HepG2 (cell line): ENCODE data around the gene CNTRL.

ENCODE experiments used
- CEBPG ChIP-seq: IDR thresholded peaks from 2 replicates; pipeline ENCODE4 v1.6.1; 2016
- EP300 ChIP-seq, 3 experiments: sonication (generic) in 1 of 3; formaldehyde crosslinking in 1 of 3; IDR thresholded peaks; 2 replicates each; pipeline versions ENCODE4 v1.5.1 to v1.6.1; 2011 to 2020; ENCODE audit warnings: low read depth in 2 of 3, low read length in 2 of 3, borderline replicate concordance in 1 of 3, improper control_type of control experiment in 1 of 3, mild to moderate bottlenecking in 1 of 3, missing genetic modification reagents in 1 of 3, moderate library complexity in 1 of 3
- GTF3A ChIP-seq: sonication (generic); formaldehyde crosslinking; conservative IDR thresholded peaks from 2 replicates; pipeline ENCODE4 v1.4.0; 2020; ENCODE audit warnings: mild to moderate bottlenecking, missing genetic modification reagents
- HES4 ChIP-seq: sonication (generic); formaldehyde crosslinking; IDR thresholded peaks from 2 replicates; pipeline ENCODE4 v1.9.0; 2021; ENCODE audit warnings: mild to moderate bottlenecking, missing genetic modification reagents, borderline replicate concordance
- MAFK ChIP-seq, 2 experiments: IDR thresholded peaks in 1 of 2; conservative IDR thresholded peaks in 1 of 2; 2 replicates each; pipeline ENCODE4 v1.6.1; 2011; ENCODE audit warnings: improper control_type of control experiment in 2 of 2, low read length in 2 of 2
- POLR2A ChIP-seq, 2 experiments: IDR thresholded peaks; 2 replicates each; pipeline ENCODE4 v1.6.1; 2011; ENCODE audit warnings: low read depth in 2 of 2, low read length in 2 of 2, mild to moderate bottlenecking in 1 of 2, moderate library complexity in 1 of 2; ENCODE audit not compliant: insufficient read depth in 1 of 2
- REXO4 ChIP-seq: sonication (generic); formaldehyde crosslinking; IDR thresholded peaks from 2 replicates; pipeline ENCODE4 v1.8.0; 2022; ENCODE audit warnings: missing genetic modification reagents, mild to moderate bottlenecking, borderline replicate concordance
- SMAD1 ChIP-seq: sonication (generic); formaldehyde crosslinking; IDR thresholded peaks from 2 replicates; pipeline ENCODE4 v1.4.0; 2020; ENCODE audit warnings: missing genetic modification reagents, low read depth, mild to moderate bottlenecking, borderline replicate concordance
- SP1 ChIP-seq, 2 experiments: fragments of 450-650 bp in 1 of 2; sonication (generic) in 1 of 2; formaldehyde crosslinking in 1 of 2; IDR thresholded peaks; 2 replicates each; pipeline versions ENCODE4 v1.4.0 to v1.6.1; 2016 to 2020; ENCODE audit warnings: missing genetic modification reagents in 1 of 2
- TCF12 ChIP-seq, 2 experiments: fragments of 450-650 bp in 1 of 2; sonication (generic) in 1 of 2; formaldehyde crosslinking in 1 of 2; IDR thresholded peaks; 2 replicates each; pipeline versions ENCODE4 v1.6.1 to v1.8.0; 2017 to 2022; ENCODE audit warnings: antibody characterized with exemption in 1 of 2, mild to moderate bottlenecking in 1 of 2, missing genetic modification reagents in 1 of 2, moderate library complexity in 1 of 2
- ZNF160 ChIP-seq: sonication (generic); formaldehyde crosslinking; IDR thresholded peaks from 2 replicates; pipeline ENCODE4 v1.8.0; 2022; ENCODE audit warnings: mild to moderate bottlenecking, inconsistent platforms, missing genetic modification reagents
- TF ChIP-seq, protein P1 (sequence below): sonication (generic); formaldehyde crosslinking; IDR thresholded peaks from 2 replicates; pipeline ENCODE4 v1.5.0; 2020; ENCODE audit warnings: mild to moderate bottlenecking, missing genetic modification reagents, moderate library complexity
- TF ChIP-seq, protein P2 (sequence below), 2 experiments: fragments of 450-650 bp in 1 of 2; sonication (generic) in 1 of 2; formaldehyde crosslinking in 1 of 2; IDR thresholded peaks; 2 replicates each; pipeline versions ENCODE4 v1.6.1 to v1.8.0; 2016 to 2022; ENCODE audit warnings: antibody characterized with exemption in 1 of 2, mild to moderate bottlenecking in 1 of 2, missing genetic modification reagents in 1 of 2

DNA sequence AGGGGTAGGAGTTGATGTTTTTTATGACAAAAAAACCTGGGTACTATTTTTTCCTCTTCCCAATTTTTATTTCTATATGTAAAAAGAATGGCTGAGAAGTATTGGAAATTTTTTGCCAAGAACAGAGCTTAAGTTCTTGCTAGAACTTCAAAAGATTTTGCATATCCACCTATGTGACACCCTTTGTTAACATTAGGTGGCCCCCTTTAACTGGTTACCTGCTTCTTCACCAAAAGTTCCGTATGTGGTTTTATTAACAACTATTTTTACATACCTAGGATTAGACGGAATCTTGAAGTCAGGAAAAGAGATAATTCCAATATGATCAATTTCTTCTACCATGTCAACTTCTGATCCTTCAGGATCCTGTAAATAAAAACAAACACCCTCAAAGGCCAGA, 40.2 kb upstream of the CNTRL start:
- TF ChIP-seq MAFK (conservative IDR thresholded peaks at IDR 0.05 in 1 of 2, IDR thresholded peaks at IDR 0.05 in 1 of 2; ENCODE audit: low read length in 2 of 2) (no peak), CEBPG (CRISPR knock-in tag) (no peak), SMAD1 (CRISPR knock-in tag) (no peak), SP1 (IDR thresholded peaks at IDR 0.05) (no peak), SP1 (CRISPR knock-in tag; IDR thresholded peaks at IDR 0.05) (no peak), GTF3A (CRISPR knock-in tag) (no peak), ZNF160 (CRISPR knock-in tag) (no peak), EP300 (IDR thresholded peaks at IDR 0.05; ENCODE audit: low read depth in 2 of 2, low read length in 2 of 2) (no peak), EP300 (CRISPR knock-in tag; IDR thresholded peaks at IDR 0.05; ENCODE audit: borderline replicate concordance) (no peak), HES4 (CRISPR knock-in tag) (no peak), REXO4 (no peak), TCF12 (IDR thresholded peaks at IDR 0.05) (no peak), TCF12 (CRISPR knock-in tag; IDR thresholded peaks at IDR 0.05) (no peak), POLR2A (IDR thresholded peaks at IDR 0.05; ENCODE audit: insufficient read depth in 1 of 2, low read depth in 2 of 2, low read length in 2 of 2) (no peak)
- TF ChIP-seq, protein P1, sequence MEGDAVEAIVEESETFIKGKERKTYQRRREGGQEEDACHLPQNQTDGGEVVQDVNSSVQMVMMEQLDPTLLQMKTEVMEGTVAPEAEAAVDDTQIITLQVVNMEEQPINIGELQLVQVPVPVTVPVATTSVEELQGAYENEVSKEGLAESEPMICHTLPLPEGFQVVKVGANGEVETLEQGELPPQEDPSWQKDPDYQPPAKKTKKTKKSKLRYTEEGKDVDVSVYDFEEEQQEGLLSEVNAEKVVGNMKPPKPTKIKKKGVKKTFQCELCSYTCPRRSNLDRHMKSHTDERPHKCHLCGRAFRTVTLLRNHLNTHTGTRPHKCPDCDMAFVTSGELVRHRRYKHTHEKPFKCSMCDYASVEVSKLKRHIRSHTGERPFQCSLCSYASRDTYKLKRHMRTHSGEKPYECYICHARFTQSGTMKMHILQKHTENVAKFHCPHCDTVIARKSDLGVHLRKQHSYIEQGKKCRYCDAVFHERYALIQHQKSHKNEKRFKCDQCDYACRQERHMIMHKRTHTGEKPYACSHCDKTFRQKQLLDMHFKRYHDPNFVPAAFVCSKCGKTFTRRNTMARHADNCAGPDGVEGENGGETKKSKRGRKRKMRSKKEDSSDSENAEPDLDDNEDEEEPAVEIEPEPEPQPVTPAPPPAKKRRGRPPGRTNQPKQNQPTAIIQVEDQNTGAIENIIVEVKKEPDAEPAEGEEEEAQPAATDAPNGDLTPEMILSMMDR (CRISPR knock-in tag), result peak; percentile 30; the same call in 1 of the 2 replicates
- TF ChIP-seq, protein P2, sequence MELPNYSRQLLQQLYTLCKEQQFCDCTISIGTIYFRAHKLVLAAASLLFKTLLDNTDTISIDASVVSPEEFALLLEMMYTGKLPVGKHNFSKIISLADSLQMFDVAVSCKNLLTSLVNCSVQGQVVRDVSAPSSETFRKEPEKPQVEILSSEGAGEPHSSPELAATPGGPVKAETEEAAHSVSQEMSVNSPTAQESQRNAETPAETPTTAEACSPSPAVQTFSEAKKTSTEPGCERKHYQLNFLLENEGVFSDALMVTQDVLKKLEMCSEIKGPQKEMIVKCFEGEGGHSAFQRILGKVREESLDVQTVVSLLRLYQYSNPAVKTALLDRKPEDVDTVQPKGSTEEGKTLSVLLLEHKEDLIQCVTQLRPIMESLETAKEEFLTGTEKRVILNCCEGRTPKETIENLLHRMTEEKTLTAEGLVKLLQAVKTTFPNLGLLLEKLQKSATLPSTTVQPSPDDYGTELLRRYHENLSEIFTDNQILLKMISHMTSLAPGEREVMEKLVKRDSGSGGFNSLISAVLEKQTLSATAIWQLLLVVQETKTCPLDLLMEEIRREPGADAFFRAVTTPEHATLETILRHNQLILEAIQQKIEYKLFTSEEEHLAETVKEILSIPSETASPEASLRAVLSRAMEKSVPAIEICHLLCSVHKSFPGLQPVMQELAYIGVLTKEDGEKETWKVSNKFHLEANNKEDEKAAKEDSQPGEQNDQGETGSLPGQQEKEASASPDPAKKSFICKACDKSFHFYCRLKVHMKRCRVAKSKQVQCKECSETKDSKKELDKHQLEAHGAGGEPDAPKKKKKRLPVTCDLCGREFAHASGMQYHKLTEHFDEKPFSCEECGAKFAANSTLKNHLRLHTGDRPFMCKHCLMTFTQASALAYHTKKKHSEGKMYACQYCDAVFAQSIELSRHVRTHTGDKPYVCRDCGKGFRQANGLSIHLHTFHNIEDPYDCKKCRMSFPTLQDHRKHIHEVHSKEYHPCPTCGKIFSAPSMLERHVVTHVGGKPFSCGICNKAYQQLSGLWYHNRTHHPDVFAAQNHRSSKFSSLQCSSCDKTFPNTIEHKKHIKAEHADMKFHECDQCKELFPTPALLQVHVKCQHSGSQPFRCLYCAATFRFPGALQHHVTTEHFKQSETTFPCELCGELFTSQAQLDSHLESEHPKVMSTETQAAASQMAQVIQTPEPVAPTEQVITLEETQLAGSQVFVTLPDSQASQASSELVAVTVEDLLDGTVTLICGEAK (IDR thresholded peaks at IDR 0.05), result no peak
- TF ChIP-seq, protein P2 (CRISPR knock-in tag; IDR thresholded peaks at IDR 0.05), result no peak
